HEK293 (cell line): ENCODE measurements around the gene BBX.

Experiments
- SP3 ChIP-seq: fragments of 450-650 bp; formaldehyde crosslinking; IDR thresholded peaks from 2 replicates; pipeline ENCODE4 v1.5.1; 2016; ENCODE audit warnings: missing biosample characterization, missing genetic modification characterization
- ZNF747 ChIP-seq: fragments of 450-650 bp; formaldehyde crosslinking; IDR thresholded peaks from 2 replicates; pipeline ENCODE4 v1.5.1; 2016; ENCODE audit warnings: missing biosample characterization, missing genetic modification characterization
- TF ChIP-seq, protein P1 (sequence below): fragments of 450-650 bp; formaldehyde crosslinking; IDR thresholded peaks from 2 replicates; pipeline ENCODE4 v1.5.1; 2016; ENCODE audit warnings: missing biosample characterization, missing genetic modification characterization

DNA sequence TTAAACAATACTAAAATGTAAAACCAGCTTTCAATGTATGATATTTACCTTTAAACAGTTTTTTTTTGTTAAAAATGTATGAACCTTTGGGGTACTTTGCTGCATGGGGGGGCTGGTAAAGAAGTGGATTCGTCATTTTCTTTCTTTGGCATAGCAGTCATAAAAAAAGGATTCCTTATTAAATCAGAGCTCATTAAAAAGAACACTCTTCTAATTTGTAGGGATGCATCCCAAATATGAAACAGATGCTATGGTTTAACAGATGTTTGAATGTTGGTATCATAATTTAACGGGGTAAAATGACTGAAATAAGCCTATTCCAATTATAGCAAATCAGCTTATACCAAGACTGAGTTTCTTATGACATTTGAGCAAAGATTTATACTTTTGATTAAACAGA, 234.4 kb downstream of the BBX start:
- TF ChIP-seq, protein P1, sequence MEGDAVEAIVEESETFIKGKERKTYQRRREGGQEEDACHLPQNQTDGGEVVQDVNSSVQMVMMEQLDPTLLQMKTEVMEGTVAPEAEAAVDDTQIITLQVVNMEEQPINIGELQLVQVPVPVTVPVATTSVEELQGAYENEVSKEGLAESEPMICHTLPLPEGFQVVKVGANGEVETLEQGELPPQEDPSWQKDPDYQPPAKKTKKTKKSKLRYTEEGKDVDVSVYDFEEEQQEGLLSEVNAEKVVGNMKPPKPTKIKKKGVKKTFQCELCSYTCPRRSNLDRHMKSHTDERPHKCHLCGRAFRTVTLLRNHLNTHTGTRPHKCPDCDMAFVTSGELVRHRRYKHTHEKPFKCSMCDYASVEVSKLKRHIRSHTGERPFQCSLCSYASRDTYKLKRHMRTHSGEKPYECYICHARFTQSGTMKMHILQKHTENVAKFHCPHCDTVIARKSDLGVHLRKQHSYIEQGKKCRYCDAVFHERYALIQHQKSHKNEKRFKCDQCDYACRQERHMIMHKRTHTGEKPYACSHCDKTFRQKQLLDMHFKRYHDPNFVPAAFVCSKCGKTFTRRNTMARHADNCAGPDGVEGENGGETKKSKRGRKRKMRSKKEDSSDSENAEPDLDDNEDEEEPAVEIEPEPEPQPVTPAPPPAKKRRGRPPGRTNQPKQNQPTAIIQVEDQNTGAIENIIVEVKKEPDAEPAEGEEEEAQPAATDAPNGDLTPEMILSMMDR (tag by site-specific recombination) = no peak
- TF ChIP-seq SP3 (tag by site-specific recombination) (no peak), ZNF747 (no peak)
